Measurements from ENCODE around the gene SMIM32. TPM values are rescaled to one million over a fixed set of nuclear protein-coding genes. Genes with fewer than 3 reads are reported as not detected.

Gene SMIM32
- total RNA-seq, 4 donors from 2014 or later, result not detected

DNA sequence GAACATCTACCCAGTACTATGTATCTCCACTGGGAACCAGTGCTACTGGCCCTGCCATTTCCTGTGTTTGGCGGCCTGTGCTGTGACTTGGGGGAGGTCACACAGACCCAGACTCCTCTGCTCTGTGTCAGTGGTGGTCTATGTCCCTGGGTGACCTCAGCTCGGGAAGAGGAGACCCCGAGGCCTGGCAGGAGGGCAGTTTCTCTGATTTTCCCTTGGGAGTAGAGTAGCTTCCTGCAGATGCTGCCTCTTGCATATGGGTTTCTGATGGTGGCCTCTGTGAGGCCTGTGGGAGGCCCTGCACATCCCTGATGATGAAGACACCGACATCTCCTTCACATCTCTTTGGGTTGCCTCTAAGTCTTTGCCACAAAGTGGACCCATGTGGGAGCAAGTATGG lies 13.0 kb upstream of the SMIM32 start:
- TF ChIP-seq, protein P1, sequence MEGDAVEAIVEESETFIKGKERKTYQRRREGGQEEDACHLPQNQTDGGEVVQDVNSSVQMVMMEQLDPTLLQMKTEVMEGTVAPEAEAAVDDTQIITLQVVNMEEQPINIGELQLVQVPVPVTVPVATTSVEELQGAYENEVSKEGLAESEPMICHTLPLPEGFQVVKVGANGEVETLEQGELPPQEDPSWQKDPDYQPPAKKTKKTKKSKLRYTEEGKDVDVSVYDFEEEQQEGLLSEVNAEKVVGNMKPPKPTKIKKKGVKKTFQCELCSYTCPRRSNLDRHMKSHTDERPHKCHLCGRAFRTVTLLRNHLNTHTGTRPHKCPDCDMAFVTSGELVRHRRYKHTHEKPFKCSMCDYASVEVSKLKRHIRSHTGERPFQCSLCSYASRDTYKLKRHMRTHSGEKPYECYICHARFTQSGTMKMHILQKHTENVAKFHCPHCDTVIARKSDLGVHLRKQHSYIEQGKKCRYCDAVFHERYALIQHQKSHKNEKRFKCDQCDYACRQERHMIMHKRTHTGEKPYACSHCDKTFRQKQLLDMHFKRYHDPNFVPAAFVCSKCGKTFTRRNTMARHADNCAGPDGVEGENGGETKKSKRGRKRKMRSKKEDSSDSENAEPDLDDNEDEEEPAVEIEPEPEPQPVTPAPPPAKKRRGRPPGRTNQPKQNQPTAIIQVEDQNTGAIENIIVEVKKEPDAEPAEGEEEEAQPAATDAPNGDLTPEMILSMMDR (IDR thresholded peaks at IDR 0.05), result no peak
- TF ChIP-seq EP300 (IDR thresholded peaks at IDR 0.05), result no peak
- no peak for TF ChIP-seq POLR2A (IDR thresholded peaks at IDR 0.05; ENCODE audit: low read depth)
- no peak for TF ChIP-seq POLR2AphosphoS5 (IDR thresholded peaks at IDR 0.05)
- 96% methylated on average over 4 of the region's 4 CpGs for WGBS
- no peaks in the 10 kb centered on the region for H3K9me3 ChIP-seq
- no peak overlapping the region for H3K4me3 ChIP-seq
- H3K27ac ChIP-seq (replicated peaks in 1 of 4), result no peak overlapping the region
- intact Hi-C loops (cut with DNase I), result loop anchor here (10.0 kb wide), 1 partner anchor 641 kb away; no protein-coding TSS in a partner anchor
- no peaks in the 10 kb centered on the region for H3K36me3 ChIP-seq
- no peak for DNase-seq (ENCODE audit: extremely low spot score)
- H3K4me1 ChIP-seq, result no peaks in the 10 kb centered on the region
- no peaks in the 10 kb centered on the region for H3K27me3 ChIP-seq

DNA sequence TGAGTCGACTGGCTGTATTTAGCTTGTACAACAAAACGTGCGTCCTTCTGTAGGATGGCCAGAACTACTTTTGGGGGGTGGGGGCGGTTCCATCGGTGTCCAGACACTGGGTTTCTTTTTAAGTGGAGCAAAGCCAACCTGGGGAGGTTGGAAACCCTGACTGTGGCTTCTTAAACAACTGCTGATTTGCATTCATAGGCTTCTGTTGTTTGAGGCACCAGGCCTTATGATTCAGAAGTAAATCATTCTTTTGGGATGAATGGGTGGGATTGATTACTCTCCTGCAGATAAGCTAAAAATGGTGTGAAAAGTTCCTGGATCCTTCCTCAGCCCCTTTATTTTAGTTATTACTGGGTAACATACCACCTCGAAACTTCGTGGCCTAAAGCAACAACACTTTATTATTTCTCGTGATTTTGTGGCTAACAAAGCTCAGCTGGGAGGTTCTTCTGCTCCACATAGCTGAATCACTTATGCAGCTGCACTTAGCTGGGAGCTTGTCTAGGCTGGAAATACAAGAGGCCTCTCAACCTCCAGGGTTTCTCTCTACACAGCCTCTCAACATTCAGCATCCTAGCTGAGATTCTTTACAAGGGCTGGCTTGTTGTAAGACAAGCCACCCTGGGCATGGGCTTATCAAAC lies 12.2 kb upstream of the SMIM32 start:
- WGBS, result 96% methylated on average over 8 of the region's 8 CpGs
- H3K27ac ChIP-seq (replicated peaks in 1 of 4), result no peak overlapping the region
- H3K27me3 ChIP-seq, result no peaks in the 10 kb centered on the region
- intact Hi-C loops (cut with DNase I), result loop anchor here (10.0 kb wide), 1 partner anchor 640 kb away; no protein-coding TSS in a partner anchor
- H3K4me1 ChIP-seq, result no peaks in the 10 kb centered on the region
- H3K4me3 ChIP-seq, result no peak overlapping the region
- no peak for DNase-seq (ENCODE audit: extremely low spot score)
- no peaks in the 10 kb centered on the region for H3K9me3 ChIP-seq
- no peak for TF ChIP-seq POLR2AphosphoS5 (IDR thresholded peaks at IDR 0.05)
- no peak for TF ChIP-seq EP300 (IDR thresholded peaks at IDR 0.05)
- no peak for TF ChIP-seq POLR2A (IDR thresholded peaks at IDR 0.05; ENCODE audit: low read depth)
- TF ChIP-seq, protein P1 (IDR thresholded peaks at IDR 0.05), result no peak
- H3K36me3 ChIP-seq, result no peaks in the 10 kb centered on the region

DNA sequence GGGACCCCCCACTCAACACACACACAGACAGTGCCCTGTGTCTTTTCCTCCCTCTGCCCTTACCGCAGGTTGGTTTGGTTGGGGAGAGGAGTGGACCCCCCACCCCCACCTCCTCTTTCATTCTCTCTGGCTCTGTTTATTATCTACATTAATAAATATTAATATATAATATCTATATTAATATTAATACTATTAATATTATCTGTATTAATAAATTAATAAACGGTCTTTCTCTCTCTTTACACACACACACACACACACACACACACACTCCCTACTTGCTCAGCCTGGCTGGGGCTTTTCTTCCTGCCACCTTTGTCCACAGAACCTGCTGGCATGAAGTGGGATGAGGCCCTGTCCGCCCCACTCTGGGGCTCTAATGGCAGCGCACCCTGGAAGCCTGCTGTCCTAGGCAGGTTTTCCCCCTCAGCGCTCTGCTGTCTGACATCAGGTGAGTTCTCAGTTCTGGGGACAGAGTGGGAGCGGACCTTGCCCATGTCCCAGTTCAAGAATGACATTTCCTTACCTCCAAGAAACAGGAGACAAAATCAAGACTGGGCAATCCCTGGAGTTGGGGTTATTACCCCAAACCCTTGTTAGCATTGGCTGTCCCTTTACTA lies 10.5 kb upstream of the SMIM32 start:
- Histone ChIP-seq H3K4me3 (no peak overlapping the region), H3K36me3 (no peaks in the 10 kb centered on the region), H3K9me3 (no peaks in the 10 kb centered on the region), H3K27ac (replicated peaks in 1 of 4) (no peak overlapping the region), H3K4me1 (no peaks in the 10 kb centered on the region), H3K27me3 (no peaks in the 10 kb centered on the region)
- WGBS, result 94% methylated on average over 6 of the region's 6 CpGs
- no peak for DNase-seq (ENCODE audit: extremely low spot score)
- intact Hi-C loops (cut with DNase I), result loop anchor here (10.0 kb wide), 1 partner anchor 639 kb away; no protein-coding TSS in a partner anchor
- TF ChIP-seq, protein P1 (IDR thresholded peaks at IDR 0.05), result no peak
- TF ChIP-seq POLR2AphosphoS5 (IDR thresholded peaks at IDR 0.05) (no peak), POLR2A (IDR thresholded peaks at IDR 0.05; ENCODE audit: low read depth) (no peak)

DNA sequence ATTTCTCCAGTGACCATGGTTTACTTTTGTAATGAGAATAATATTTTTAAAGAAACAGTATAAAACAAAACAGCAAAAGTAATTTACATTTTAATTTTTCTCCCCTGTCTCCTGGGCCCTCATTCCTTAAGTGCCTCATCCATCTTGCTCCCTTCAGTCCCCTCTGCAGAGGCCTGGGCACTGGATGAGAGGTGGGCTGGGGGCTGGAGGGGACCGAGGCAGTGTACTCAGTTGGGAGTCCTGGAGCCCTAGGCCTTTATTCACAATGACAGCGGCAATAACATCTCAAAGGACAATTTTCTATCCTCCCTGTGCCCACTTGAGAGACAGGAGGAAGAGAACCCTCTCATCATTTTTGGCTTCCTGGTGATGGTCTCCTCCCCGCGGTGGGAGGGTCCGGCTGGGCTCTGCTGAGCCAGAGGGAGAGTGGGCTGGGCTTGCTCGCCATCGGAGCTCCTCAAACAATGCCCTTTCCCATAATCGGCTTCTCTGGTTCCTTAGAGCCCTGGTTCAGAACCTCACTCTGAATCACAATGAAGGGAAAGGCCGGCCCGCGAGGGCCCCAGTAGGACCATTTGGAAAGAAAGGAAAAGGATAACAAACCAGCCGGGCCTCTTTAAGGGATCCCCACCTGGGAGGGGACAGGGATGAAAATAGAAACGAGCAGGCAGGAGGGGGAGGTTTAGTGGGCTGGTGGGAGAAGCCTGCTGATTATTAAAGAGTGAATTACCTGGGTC lies 9.7 kb upstream of the SMIM32 start:
- no peak for DNase-seq (ENCODE audit: extremely low spot score)
- no peak overlapping the region for H3K4me3 ChIP-seq
- TF ChIP-seq, protein P1 (IDR thresholded peaks at IDR 0.05), result no peak
- intact Hi-C loops (cut with DNase I), result loop anchor here (10.0 kb wide), 1 partner anchor 638 kb away; no protein-coding TSS in a partner anchor
- peaks cover 0 to under 1% (median 0%) of the 10 kb centered on the region in 4 donors for H3K4me1 ChIP-seq
- no peak overlapping the region for H3K27ac ChIP-seq (replicated peaks in 1 of 4)
- H3K9me3 ChIP-seq, result no peaks in the 10 kb centered on the region
- no peaks in the 10 kb centered on the region for H3K36me3 ChIP-seq
- 35% methylated on average over 13 of the region's 13 CpGs for WGBS
- H3K27me3 ChIP-seq, result no peaks in the 10 kb centered on the region
